CD8-positive, alpha-beta memory T cell (primary cell): ENCODE measurements around the gene SPARCL1. TPM values are rescaled to one million over a fixed set of nuclear protein-coding genes. Genes with fewer than 3 reads are reported as not detected.

Experiments used
- CTCF ChIA-PET: fragments of 350-600 bp; sonication (Branson Sonifier 250); formaldehyde crosslinking; loops from one replicate; lab custom pipeline; 2021; ENCODE audit warnings: antibody characterized with exemption; lab: Charles Lee
- POLR2A ChIA-PET: fragments of 350-600 bp; sonication (Branson Sonifier 250); formaldehyde crosslinking; loops from one replicate; lab custom pipeline; 2021; ENCODE audit warnings: antibody characterized with exemption; lab: Charles Lee
- DNase-seq, 5 donors: peaks; one replicate each; pipeline versions ENCODE4 v3.0.0 to v3.0.0-alpha.2; 2020 to 2022; ENCODE audit warnings: mixed read lengths in 1 of 5
- H3K27ac ChIP-seq: one replicate; pipeline ENCODE4 v1.7.0; 2013; ENCODE audit warnings: low read depth, mild to moderate bottlenecking, low read length, moderate library complexity
- H3K27me3 ChIP-seq: 2 replicates; pipeline ENCODE4 v1.7.0; 2013; ENCODE audit warnings: low read length, mild to moderate bottlenecking; ENCODE audit not compliant: insufficient read depth, poor library complexity, severe bottlenecking
- H3K36me3 ChIP-seq: 2 replicates; pipeline ENCODE4 v1.7.0; 2013; ENCODE audit warnings: mild to moderate bottlenecking, low read length, moderate library complexity; ENCODE audit not compliant: insufficient read depth
- H3K4me1 ChIP-seq: 2 replicates; pipeline ENCODE4 v1.7.0; 2013; ENCODE audit warnings: mild to moderate bottlenecking, low read length, moderate library complexity; ENCODE audit not compliant: insufficient read depth
- H3K4me3 ChIP-seq: 2 replicates; pipeline ENCODE4 v1.7.0; 2013; ENCODE audit warnings: mild to moderate bottlenecking, low read length
- H3K9me3 ChIP-seq: 2 replicates; pipeline ENCODE4 v1.7.0; 2013; ENCODE audit warnings: mild to moderate bottlenecking, low read length
- H3K27ac Mint-ChIP-seq, 8 donors: one replicate each; pipeline ENCODE4 v1.8.0; 2020 to 2021; ENCODE audit warnings: mixed read lengths in 8 of 8, mild to moderate bottlenecking in 6 of 8, inconsistent platforms in 3 of 8, moderate library complexity in 3 of 8
- H3K27me3 Mint-ChIP-seq, 2 donors: one replicate each; pipeline ENCODE4 v1.8.0; 2020 to 2021; ENCODE audit warnings: mixed read lengths in 2 of 2, mild to moderate bottlenecking in 1 of 2, moderate library complexity in 1 of 2
- H3K36me3 Mint-ChIP-seq, 3 donors: one replicate each; pipeline ENCODE4 v1.8.0; 2020 to 2021; ENCODE audit warnings: mixed read lengths in 3 of 3, inconsistent platforms in 1 of 3, mild to moderate bottlenecking in 1 of 3
- H3K4me1 Mint-ChIP-seq, 3 donors: one replicate each; pipeline ENCODE4 v1.8.0; 2020 to 2021; ENCODE audit warnings: mixed read lengths in 3 of 3, inconsistent platforms in 1 of 3, mild to moderate bottlenecking in 1 of 3
- H3K4me3 Mint-ChIP-seq, 7 donors: one replicate each; pipeline ENCODE4 v1.8.0; 2020 to 2021; ENCODE audit warnings: mixed read lengths in 7 of 7, mild to moderate bottlenecking in 6 of 7, moderate library complexity in 4 of 7, inconsistent platforms in 2 of 7
- H3K9me3 Mint-ChIP-seq, 5 donors: one replicate each; pipeline ENCODE4 v1.8.0; 2020 to 2022; ENCODE audit warnings: mixed read lengths in 5 of 5, mild to moderate bottlenecking in 3 of 5, moderate library complexity in 2 of 5, inconsistent platforms in 1 of 5
- polyA plus RNA-seq: library from polyadenylated mRNA; unstranded; fragments of 300-500 nt; fragmentation: Illumina TruSeq; gene quantifications from one replicate; pipeline ENCODE4 v1.2.3, GENCODE V29; 2021
- total RNA-seq, 2 experiments: library from RNA; stranded (reverse); gene quantifications; one replicate each; pipeline ENCODE4 v1.2.3, GENCODE V29; 2021

SPARCL1 gene
- total and polyA plus RNA-seq, 3 experiments from 2014 or later, result not detected

GRCh38 chr4:87565746-87566145, 36.6 kb upstream of the SPARCL1 start:
- no peak overlapping the region for H3K27ac Mint-ChIP-seq
- H3K4me3 Mint-ChIP-seq, result no peak overlapping the region
- H3K27me3 Mint-ChIP-seq, result peaks cover 3 to 14% of the 10 kb centered on the region in 2 donors
- Histone ChIP-seq H3K27me3 (no peaks in the 10 kb centered on the region), H3K4me3 (no peak overlapping the region), H3K36me3 (no peaks in the 10 kb centered on the region), H3K27ac (no peak overlapping the region), H3K9me3 (no peaks in the 10 kb centered on the region), H3K4me1 (peaks cover under 1% of the 10 kb centered on the region)
- no peaks in the 10 kb centered on the region for H3K36me3 Mint-ChIP-seq
- no peak for DNase-seq
- ChIA-PET CTCF (interaction anchor here (0.8 kb wide), 1 partner anchor 15 kb away, joined by 3 read pairs; no protein-coding TSS in a partner anchor), POLR2A (no interaction called here)
- peaks cover 0 to 4% (median 0%) of the 10 kb centered on the region in 3 donors for H3K4me1 Mint-ChIP-seq
- no peaks in the 10 kb centered on the region for H3K9me3 Mint-ChIP-seq

GRCh38 chr4:87560802-87561201, 31.6 kb upstream of the SPARCL1 start:
- CTCF ChIA-PET, result no interaction called here
- Mint-ChIP-seq H3K27ac (peak overlapping the region in 1 of 8 donors; percentile 25), H3K4me1 (peaks cover 5 to 22% (median 15%) of the 10 kb centered on the region in 3 donors), H3K4me3 (no peak overlapping the region), H3K27me3 (peaks cover under 1 to 13% of the 10 kb centered on the region in 2 donors), H3K36me3 (no peaks in the 10 kb centered on the region), H3K9me3 (no peaks in the 10 kb centered on the region)
- no peak overlapping the region for H3K27ac ChIP-seq
- no peaks in the 10 kb centered on the region for H3K36me3 ChIP-seq
- no peak for DNase-seq
- H3K27me3 ChIP-seq, result no peaks in the 10 kb centered on the region
- POLR2A ChIA-PET, result no interaction called here
- peaks cover 10% of the 10 kb centered on the region for H3K4me1 ChIP-seq
- H3K9me3 ChIP-seq, result no peaks in the 10 kb centered on the region
- H3K4me3 ChIP-seq, result no peak overlapping the region

GRCh38 chr4:87559090-87559837, 30.1 kb upstream of the SPARCL1 start:
- POLR2A ChIA-PET, result no interaction called here

GRCh38 chr4:87557348-87557747, 28.2 kb upstream of the SPARCL1 start:
- Mint-ChIP-seq H3K27ac (no peak overlapping the region), H3K27me3 (peaks cover 0 to 12% of the 10 kb centered on the region in 2 donors), H3K4me1 (peaks cover 5 to 22% (median 15%) of the 10 kb centered on the region in 3 donors), H3K9me3 (no peaks in the 10 kb centered on the region), H3K4me3 (no peak overlapping the region), H3K36me3 (no peaks in the 10 kb centered on the region)
- H3K36me3 ChIP-seq, result no peaks in the 10 kb centered on the region
- no peak overlapping the region for H3K4me3 ChIP-seq
- peaks cover 10% of the 10 kb centered on the region for H3K4me1 ChIP-seq
- POLR2A ChIA-PET, result no interaction called here
- CTCF ChIA-PET, result no interaction called here
- no peaks in the 10 kb centered on the region for H3K9me3 ChIP-seq
- no peaks in the 10 kb centered on the region for H3K27me3 ChIP-seq
- DNase-seq, result no peak
- no peak overlapping the region for H3K27ac ChIP-seq

More at GRCh38 chr4:87559090-87559837, 30.1 kb upstream of the SPARCL1 start:
- CTCF ChIA-PET, result no interaction called here
- DNase-seq, result peak in 4 of 5 donors; percentile 9 to 52 (median 32)
- Histone ChIP-seq H3K36me3 (no peaks in the 10 kb centered on the region), H3K27me3 (no peaks in the 10 kb centered on the region), H3K4me3 (no peak overlapping the region), H3K9me3 (no peaks in the 10 kb centered on the region), H3K4me1 (peaks cover 10% of the 10 kb centered on the region), H3K27ac (no peak overlapping the region)
- H3K9me3 Mint-ChIP-seq, result no peaks in the 10 kb centered on the region
- peaks cover 5 to 22% (median 15%) of the 10 kb centered on the region in 3 donors for H3K4me1 Mint-ChIP-seq
- H3K27ac Mint-ChIP-seq, result peak overlapping the region in 4 of 8 donors; percentile 17 to 47 (median 36)
- no peaks in the 10 kb centered on the region for H3K36me3 Mint-ChIP-seq
- H3K27me3 Mint-ChIP-seq, result peaks cover 0 to 13% of the 10 kb centered on the region in 2 donors
- H3K4me3 Mint-ChIP-seq, result peak overlapping the region in 6 of 7 donors; percentile 13 to 43 (median 23)

GRCh38 chr4:87555773-87556619, 26.8 kb upstream of the SPARCL1 start:
- Mint-ChIP-seq H3K27ac (no peak overlapping the region), H3K4me3 (no peak overlapping the region), H3K27me3 (peaks cover 0 to 4% of the 10 kb centered on the region in 2 donors), H3K36me3 (no peaks in the 10 kb centered on the region), H3K9me3 (no peaks in the 10 kb centered on the region), H3K4me1 (peaks cover 5 to 21% (median 15%) of the 10 kb centered on the region in 3 donors)
- no peak for DNase-seq
- Histone ChIP-seq H3K27me3 (no peaks in the 10 kb centered on the region), H3K36me3 (no peaks in the 10 kb centered on the region), H3K27ac (no peak overlapping the region), H3K4me3 (no peak overlapping the region), H3K4me1 (peaks cover 10% of the 10 kb centered on the region), H3K9me3 (no peaks in the 10 kb centered on the region)
- POLR2A ChIA-PET, result no interaction called here
- CTCF ChIA-PET, result no interaction called here

- Mint-ChIP-seq H3K4me1 (no peaks in the 10 kb centered on the region), H3K36me3 (no peaks in the 10 kb centered on the region), H3K9me3 (no peaks in the 10 kb centered on the region), H3K4me3 (no peak overlapping the region), H3K27ac (no peak overlapping the region), H3K27me3 (peaks cover 0 to 4% of the 10 kb centered on the region in 2 donors)
- Histone ChIP-seq H3K27ac (no peak overlapping the region), H3K36me3 (no peaks in the 10 kb centered on the region), H3K27me3 (no peaks in the 10 kb centered on the region), H3K4me3 (no peak overlapping the region), H3K9me3 (no peaks in the 10 kb centered on the region), H3K4me1 (no peaks in the 10 kb centered on the region)
- ChIA-PET POLR2A (no interaction called here), CTCF (no interaction called here)
- no peak for DNase-seq
Measured at GRCh38 chr4:87553182-87553581, 24.0 kb upstream of the SPARCL1 start.

- H3K9me3 Mint-ChIP-seq, result no peaks in the 10 kb centered on the region
- H3K27me3 Mint-ChIP-seq, result peaks cover 3 to 11% of the 10 kb centered on the region in 2 donors
- H3K36me3 Mint-ChIP-seq, result no peaks in the 10 kb centered on the region
Measured at GRCh38 chr4:87551361-87551760, 22.2 kb upstream of the SPARCL1 start.

More at GRCh38 chr4:87551361-87551760, 22.2 kb upstream of the SPARCL1 start:
- Histone ChIP-seq H3K4me1 (no peaks in the 10 kb centered on the region), H3K9me3 (no peaks in the 10 kb centered on the region), H3K27me3 (no peaks in the 10 kb centered on the region), H3K27ac (no peak overlapping the region), H3K4me3 (no peak overlapping the region), H3K36me3 (no peaks in the 10 kb centered on the region)
- no peak overlapping the region for H3K27ac Mint-ChIP-seq
- ChIA-PET CTCF (no interaction called here), POLR2A (no interaction called here)
- no peak overlapping the region for H3K4me3 Mint-ChIP-seq
- H3K4me1 Mint-ChIP-seq, result no peaks in the 10 kb centered on the region
- DNase-seq, result no peak
